Fibroblast of skin of right biceps (primary cell): ENCODE results near the gene TBX1.

Source experiments
- DNase-seq: peaks from one replicate; pipeline ENCODE4 v3.0.0-alpha.2; 2013

Gene TBX1

GRCh38 chr22:19802001-19802893 lies 41.7 kb downstream of the TBX1 start:
- no peak for DNase-seq

- no peak for DNase-seq
These were observed 42.5 kb downstream of the TBX1 start for GRCh38 chr22:19802894-19803735.

GRCh38 chr22:19803736-19804267 lies 43.2 kb downstream of the TBX1 start:
- no peak for DNase-seq

- DNase-seq, result no peak
These were observed 45.2 kb downstream of the TBX1 start for GRCh38 chr22:19805821-19806212.

GRCh38 chr22:19806213-19807160 lies 45.9 kb downstream of the TBX1 start:
- no peak for DNase-seq

GRCh38 chr22:19807161-19807913 lies 46.8 kb downstream of the TBX1 start:
- DNase-seq, result no peak

GRCh38 chr22:19807914-19808872 lies 47.6 kb downstream of the TBX1 start:
- no peak for DNase-seq

GRCh38 chr22:19808873-19809478 lies 48.4 kb downstream of the TBX1 start:
- no peak for DNase-seq

GRCh38 chr22:19809741-19810140 lies 49.2 kb downstream of the TBX1 start:
- no peak for DNase-seq

- DNase-seq, result peak; percentile 92
These were observed 50.0 kb downstream of the TBX1 start for GRCh38 chr22:19810381-19811201.

GRCh38 chr22:19811211-19811621 lies 50.6 kb downstream of the TBX1 start:
- no peak for DNase-seq

GRCh38 chr22:19811811-19812771 lies 51.5 kb downstream of the TBX1 start:
- DNase-seq, result no peak

- no peak for DNase-seq
These were observed 52.3 kb downstream of the TBX1 start for GRCh38 chr22:19812910-19813309.

GRCh38 chr22:19814428-19814827 lies 53.9 kb downstream of the TBX1 start:
- no peak for DNase-seq

GRCh38 chr22:19815093-19815822 lies 54.7 kb downstream of the TBX1 start:
- no peak for DNase-seq

GRCh38 chr22:19815823-19816290 lies 55.3 kb downstream of the TBX1 start:
- DNase-seq, result no peak
